CD4-positive, alpha-beta T cell (primary cell): Measurements from ENCODE around the gene SYT6. TPM values are rescaled to one million over a fixed set of nuclear protein-coding genes. Genes with fewer than 3 reads are reported as not detected.
A peak's percentile ranks its signal among the peaks of the same experiment; 100 is the strongest.

Experiments
- ATAC-seq: fragments of 200-7000 bp; cut with Tn5 transposase; one replicate; pipeline ENCODE4 v1.10.0; 2022; ENCODE audit warnings: mild to moderate bottlenecking; ENCODE audit not compliant: poor library complexity
- CTCF ChIA-PET: fragments of 350-600 bp; sonication (Branson Sonifier 250); formaldehyde crosslinking; loops from one replicate; lab custom pipeline; 2021; ENCODE audit warnings: antibody characterized with exemption, inconsistent platforms; lab: Charles Lee
- POLR2A ChIA-PET: fragments of 350-600 bp; sonication (Branson Sonifier 250); formaldehyde crosslinking; loops from one replicate; lab custom pipeline; 2021; ENCODE audit warnings: antibody characterized with exemption, inconsistent platforms; lab: Charles Lee
- DNase-seq, 14 experiments: peaks; one replicate each; pipeline ENCODE4 v3.0.0-alpha.2; 2013 to 2020; ENCODE audit warnings: mixed read lengths in 2 of 14
- H3K27ac ChIP-seq, 2 donors: one replicate each; pipeline versions ENCODE4 v1.5.1 to v1.7.0; 2013; ENCODE audit warnings: low read length in 2 of 2, low read depth in 1 of 2, mild to moderate bottlenecking in 1 of 2
- H3K27me3 ChIP-seq, 2 experiments: 1 replicate in 1 of 2; 2 replicates in 1 of 2; pipeline versions ENCODE4 v1.6.1 to v1.7.0; 2013; ENCODE audit warnings: low read length in 2 of 2, control low read depth in 1 of 2, mild to moderate bottlenecking in 1 of 2, moderate library complexity in 1 of 2; ENCODE audit not compliant: insufficient read depth in 2 of 2, control insufficient read depth in 1 of 2
- H3K36me3 ChIP-seq: one replicate; pipeline ENCODE4 v1.6.1; 2013; ENCODE audit warnings: low read length, control low read depth; ENCODE audit not compliant: insufficient read depth
- H3K4me1 ChIP-seq: one replicate; pipeline ENCODE4 v1.6.1; 2013; ENCODE audit warnings: low read length, control low read depth; ENCODE audit not compliant: insufficient read depth
- H3K4me3 ChIP-seq: one replicate; pipeline ENCODE4 v1.5.1; 2013; ENCODE audit warnings: mild to moderate bottlenecking, low read length, moderate library complexity
- H3K9me3 ChIP-seq, 2 experiments: 1 replicate in 1 of 2; 2 replicates in 1 of 2; pipeline versions ENCODE4 v1.6.1 to v1.7.0; 2013; ENCODE audit warnings: low read length in 2 of 2, mild to moderate bottlenecking in 2 of 2, control low read depth in 1 of 2, moderate library complexity in 1 of 2; ENCODE audit not compliant: control insufficient read depth in 1 of 2, insufficient read depth in 1 of 2
- H3K27ac Mint-ChIP-seq: one replicate; pipeline ENCODE4 v1.8.0; 2020; ENCODE audit warnings: mixed read lengths
- H3K27me3 Mint-ChIP-seq: one replicate; pipeline ENCODE4 v1.8.0; 2021; ENCODE audit warnings: mixed read lengths
- H3K36me3 Mint-ChIP-seq: one replicate; pipeline ENCODE4 v1.8.0; 2021; ENCODE audit warnings: low read depth, mixed read lengths
- H3K4me1 Mint-ChIP-seq: one replicate; pipeline ENCODE4 v1.8.0; 2021; ENCODE audit warnings: low read depth, mixed read lengths
- H3K4me3 Mint-ChIP-seq: one replicate; pipeline ENCODE4 v1.8.0; 2020; ENCODE audit warnings: mild to moderate bottlenecking, mixed read lengths
- H3K9me3 Mint-ChIP-seq: one replicate; pipeline ENCODE4 v1.8.0; 2020; ENCODE audit warnings: mixed read lengths
- CTCF ChIP-seq: fragments of 200-600 bp; IDR thresholded peaks from one replicate; pipeline ENCODE4 v1.8.0; 2022; ENCODE audit warnings: antibody characterized with exemption, mild to moderate bottlenecking
- intact Hi-C, 2 experiments: fragments of 100-400 bp; cut with DNase I in 1 of 2; cut with micrococcal nuclease in 1 of 2; formaldehyde crosslinking; loops; one replicate each; pipeline versions ENCODE4 v1.15.1 to v1.9.0; 2023 to 2025; cut with DNase I, micrococcal nuclease
- total RNA-seq, 174 experiments: library from RNA in 2 of 174; stranded (reverse) in 2 of 174; gene quantifications; one replicate each; pipeline ENCODE4 v1.2.3 and lab custom pipeline; 2021 to 2026

Gene SYT6
- total RNA-seq, 2 experiments from 2014 or later, result not detected

GRCh38 chr1:114154146-114154962 is 685 bp upstream of the SYT6 start:
- ChIA-PET CTCF (no interaction called here), POLR2A (no interaction called here)
- Histone ChIP-seq H3K27me3 (peaks cover 66% of the 10 kb centered on the region in 2 experiments), H3K4me1 (peaks cover 30% of the 10 kb centered on the region), H3K27ac (no peak overlapping the region), H3K36me3 (no peaks in the 10 kb centered on the region), H3K9me3 (peaks cover 0 to 34% of the 10 kb centered on the region in 2 experiments), H3K4me3 (peak overlapping the region; percentile 21)
- ATAC-seq (no peak), DNase-seq (peak in 2 of 14 experiments; percentile 8 to 18)
- no peak overlapping the region for H3K27ac Mint-ChIP-seq
- no peaks in the 10 kb centered on the region for H3K36me3 Mint-ChIP-seq
- H3K27me3 Mint-ChIP-seq, result peaks cover 86% of the 10 kb centered on the region
- TF ChIP-seq CTCF, result no peak
- H3K4me3 Mint-ChIP-seq, result peak overlapping the region; percentile 65
- H3K4me1 Mint-ChIP-seq, result peaks cover 20% of the 10 kb centered on the region
- intact Hi-C loops, result no loop called here
- H3K9me3 Mint-ChIP-seq, result no peaks in the 10 kb centered on the region

- ATAC-seq (peak; percentile 8), DNase-seq (peak in 2 of 14 experiments; percentile 36 to 38)
- CTCF ChIA-PET, result no interaction called here
- Histone ChIP-seq H3K4me3 (peak overlapping the region; percentile 40), H3K4me1 (peaks cover 30% of the 10 kb centered on the region), H3K9me3 (peaks cover 0 to 34% of the 10 kb centered on the region in 2 experiments), H3K27ac (no peak overlapping the region), H3K36me3 (no peaks in the 10 kb centered on the region), H3K27me3 (peaks cover 53 to 73% of the 10 kb centered on the region in 2 experiments)
- TF ChIP-seq CTCF, result no peak
- Mint-ChIP-seq H3K9me3 (no peaks in the 10 kb centered on the region), H3K4me1 (peaks cover 20% of the 10 kb centered on the region), H3K27me3 (peaks cover 85% of the 10 kb centered on the region), H3K4me3 (peak overlapping the region; percentile 35), H3K36me3 (no peaks in the 10 kb centered on the region), H3K27ac (no peak overlapping the region)
- POLR2A ChIA-PET, result no interaction called here
- intact Hi-C loops, result no loop called here
Measured at GRCh38 chr1:114152508-114153260, 985 bp downstream of the SYT6 start.

GRCh38 chr1:114152089-114152507 is 1.6 kb downstream of the SYT6 start:
- H3K9me3 ChIP-seq, result peaks cover 0 to 34% of the 10 kb centered on the region in 2 experiments
- Mint-ChIP-seq H3K27ac (no peak overlapping the region), H3K27me3 (peaks cover 86% of the 10 kb centered on the region), H3K36me3 (no peaks in the 10 kb centered on the region), H3K4me3 (peak overlapping the region; percentile 35), H3K9me3 (no peaks in the 10 kb centered on the region), H3K4me1 (peaks cover 20% of the 10 kb centered on the region)
- H3K27me3 ChIP-seq, result peaks cover 50 to 75% of the 10 kb centered on the region in 2 experiments
- intact Hi-C loops, result no loop called here
- H3K4me1 ChIP-seq, result peaks cover 30% of the 10 kb centered on the region
- no peak overlapping the region for H3K27ac ChIP-seq
- ChIA-PET CTCF (no interaction called here), POLR2A (no interaction called here)
- H3K4me3 ChIP-seq, result no peak overlapping the region
- no peak for ATAC-seq
- no peak for DNase-seq
- no peaks in the 10 kb centered on the region for H3K36me3 ChIP-seq
- no peak for TF ChIP-seq CTCF
